DOHH2 (cell line): ENCODE data around the gene USP6NL.

ENCODE experiments used
- H3F3A ChIP-seq: fragments of 200-600 bp; sonication (generic), shearing (Covaris generic); 2 replicates; pipeline ENCODE4 v1.6.0; 2016; ENCODE audit warnings: antibody characterized with exemption, mild to moderate bottlenecking; ENCODE audit not compliant: control insufficient read depth, insufficient read depth
- H3K27ac ChIP-seq: fragments of 200-600 bp; sonication (generic); 2 replicates; pipeline ENCODE4 v1.5.1; 2014; ENCODE audit warnings: low read depth, mild to moderate bottlenecking, low read length, moderate library complexity
- H3K27me3 ChIP-seq: fragments of 200-600 bp; sonication (generic); 2 replicates; pipeline ENCODE4 v1.6.1; 2014; ENCODE audit warnings: mild to moderate bottlenecking, low read length, mixed read lengths; ENCODE audit not compliant: control insufficient read depth
- H3K36me3 ChIP-seq: fragments of 200-600 bp; sonication (generic); 2 replicates; pipeline ENCODE4 v1.6.1; 2014; ENCODE audit warnings: mild to moderate bottlenecking, low read length, moderate library complexity, mixed read lengths; ENCODE audit not compliant: control insufficient read depth
- H3K4me1 ChIP-seq: fragments of 200-600 bp; sonication (generic); 2 replicates; pipeline ENCODE4 v1.6.1; 2014; ENCODE audit warnings: mild to moderate bottlenecking, low read length, mixed read lengths; ENCODE audit not compliant: control insufficient read depth
- H3K4me2 ChIP-seq: fragments of 200-600 bp; sonication (generic); 2 replicates; pipeline ENCODE4 v1.6.0; 2014; ENCODE audit warnings: mild to moderate bottlenecking, low read length, moderate library complexity
- H3K4me3 ChIP-seq: fragments of 200-600 bp; sonication (generic); 2 replicates; pipeline ENCODE4 v1.5.1; 2014; ENCODE audit warnings: mild to moderate bottlenecking, low read length, mixed read lengths
- H3K79me2 ChIP-seq: fragments of 200-600 bp; sonication (generic); 2 replicates; pipeline ENCODE4 v1.6.1; 2014; ENCODE audit warnings: mild to moderate bottlenecking, low read length, mixed read lengths; ENCODE audit not compliant: control insufficient read depth
- H3K9me2 ChIP-seq: fragments of 200-600 bp; sonication (generic); replicated peaks from 2 replicates; pipeline ENCODE4 v1.6.1; 2014; ENCODE audit warnings: mild to moderate bottlenecking, low read length, mixed read lengths; ENCODE audit not compliant: control insufficient read depth
- H3K9me3 ChIP-seq: fragments of 200-600 bp; sonication (generic); 2 replicates; pipeline ENCODE4 v1.6.1; 2014; ENCODE audit warnings: antibody characterized with exemption, low read length, mixed read lengths; ENCODE audit not compliant: control insufficient read depth, insufficient read depth
- H4K20me1 ChIP-seq: fragments of 200-600 bp; sonication (generic); 2 replicates; pipeline ENCODE4 v1.6.0; 2014; ENCODE audit warnings: low read depth, mild to moderate bottlenecking, antibody characterized with exemption, low read length, moderate library complexity; ENCODE audit not compliant: control insufficient read depth, insufficient read depth
- CTCF ChIP-seq: fragments of 200-600 bp; sonication (generic); IDR thresholded peaks from one replicate; pipeline ENCODE4 v1.5.1; 2014; ENCODE audit warnings: antibody characterized with exemption, mild to moderate bottlenecking, low read depth, low read length; ENCODE audit not compliant: poor library complexity, severe bottlenecking
- EZH2phosphoT487 ChIP-seq: fragments of 200-600 bp; sonication (generic); IDR thresholded peaks from 2 replicates; pipeline ENCODE4 v1.6.1; 2017; ENCODE audit warnings: borderline replicate concordance, mild to moderate bottlenecking, antibody characterized with exemption, low read length, moderate library complexity, mixed read lengths

Gene USP6NL

DNA sequence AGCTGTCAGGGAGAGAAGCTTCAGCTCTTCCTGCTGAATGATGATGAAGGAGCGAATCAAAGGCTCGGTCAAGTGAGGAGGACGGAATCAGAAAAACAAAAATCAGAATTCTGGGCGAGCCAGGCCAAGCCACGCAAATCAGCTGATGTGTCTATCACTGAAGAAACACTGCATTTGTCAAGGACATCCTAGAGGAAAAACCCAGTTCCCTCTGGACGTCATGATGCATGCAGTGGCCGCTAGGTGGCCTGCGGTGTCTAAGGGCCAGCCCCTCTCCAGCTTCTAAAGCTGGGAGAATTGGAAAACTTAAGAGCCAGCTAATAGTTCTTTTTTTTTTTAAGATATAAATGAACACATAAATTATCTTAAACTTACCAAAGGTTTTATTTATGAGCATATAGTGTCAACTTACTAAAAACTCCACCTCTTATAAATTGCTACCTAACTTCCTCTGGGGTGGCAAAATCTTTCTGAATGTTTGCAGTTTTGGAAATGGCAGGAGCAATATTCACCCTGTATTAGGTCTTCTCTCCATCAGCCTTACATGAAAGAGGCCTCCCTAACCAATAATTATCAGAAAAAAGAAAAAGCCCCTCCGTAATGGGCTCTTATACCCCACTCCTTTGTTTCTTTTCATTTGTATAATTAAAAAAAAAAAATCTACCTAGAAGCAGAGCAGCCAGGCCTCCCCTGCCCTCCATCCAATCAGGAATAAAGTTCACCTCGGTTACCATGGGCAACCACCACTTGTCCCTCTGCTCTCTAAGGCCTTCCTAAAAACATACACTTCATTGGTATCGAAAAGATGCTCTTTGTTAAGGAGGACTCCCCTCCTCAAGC, 186.8 kb downstream of the USP6NL start:
- Histone ChIP-seq H3K4me2 (no peak overlapping the region), H3K36me3 (no peaks in the 10 kb centered on the region), H4K20me1 (no peaks in the 10 kb centered on the region), H3F3A (no peaks in the 10 kb centered on the region), H3K4me1 (no peaks in the 10 kb centered on the region), H3K4me3 (no peak overlapping the region), H3K79me2 (no peaks in the 10 kb centered on the region), H3K27me3 (no peaks in the 10 kb centered on the region), H3K9me2 (no peaks in the 10 kb centered on the region), H3K9me3 (no peaks in the 10 kb centered on the region), H3K27ac (no peak overlapping the region)
- peak; percentile 88 for TF ChIP-seq CTCF
- no peak for TF ChIP-seq EZH2phosphoT487

GRCh38 chr10:11416974-11417373, 194.5 kb downstream of the USP6NL start:
- H4K20me1 ChIP-seq: no peaks in the 10 kb centered on the region
- H3K9me2 ChIP-seq: no peaks in the 10 kb centered on the region
- H3K36me3 ChIP-seq: no peaks in the 10 kb centered on the region
- H3K27me3 ChIP-seq: peaks cover 12% of the 10 kb centered on the region
- H3K9me3 ChIP-seq: no peaks in the 10 kb centered on the region
- H3K27ac ChIP-seq: no peak overlapping the region
- H3K79me2 ChIP-seq: no peaks in the 10 kb centered on the region
- H3K4me1 ChIP-seq: no peaks in the 10 kb centered on the region
- H3K4me3 ChIP-seq: no peak overlapping the region
- H3F3A ChIP-seq: no peaks in the 10 kb centered on the region
- TF ChIP-seq EZH2phosphoT487 (no peak), CTCF (no peak)
- no peak overlapping the region for H3K4me2 ChIP-seq

DNA sequence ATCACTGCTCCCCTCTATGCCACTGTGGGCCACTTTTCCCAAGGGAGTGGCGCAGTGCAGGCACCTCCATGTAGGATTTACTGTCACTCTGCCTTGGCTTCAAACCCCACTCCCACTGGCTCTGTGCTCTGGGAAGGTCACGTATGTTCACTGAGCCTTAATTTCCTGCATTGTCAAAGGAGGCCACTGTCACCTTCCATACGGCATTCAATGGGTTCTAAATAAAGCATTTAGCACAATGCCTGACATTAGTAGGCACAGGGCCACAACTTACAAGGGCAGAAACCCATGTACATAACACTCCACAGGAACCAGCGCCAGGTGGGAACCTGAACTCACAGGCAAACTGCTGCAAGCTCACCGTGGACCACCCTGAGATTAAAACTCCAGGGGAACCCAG, 196.4 kb downstream of the USP6NL start:
- no peaks in the 10 kb centered on the region for H3K4me1 ChIP-seq
- no peaks in the 10 kb centered on the region for H3K9me3 ChIP-seq
- H3K36me3 ChIP-seq: no peaks in the 10 kb centered on the region
- no peak overlapping the region for H3K4me2 ChIP-seq
- no peaks in the 10 kb centered on the region for H3F3A ChIP-seq
- H3K27me3 ChIP-seq: peaks cover 12% of the 10 kb centered on the region
- no peak overlapping the region for H3K4me3 ChIP-seq
- TF ChIP-seq EZH2phosphoT487: no peak
- no peaks in the 10 kb centered on the region for H3K9me2 ChIP-seq
- no peak overlapping the region for H3K27ac ChIP-seq
- H4K20me1 ChIP-seq: no peaks in the 10 kb centered on the region
- H3K79me2 ChIP-seq: no peaks in the 10 kb centered on the region

DNA sequence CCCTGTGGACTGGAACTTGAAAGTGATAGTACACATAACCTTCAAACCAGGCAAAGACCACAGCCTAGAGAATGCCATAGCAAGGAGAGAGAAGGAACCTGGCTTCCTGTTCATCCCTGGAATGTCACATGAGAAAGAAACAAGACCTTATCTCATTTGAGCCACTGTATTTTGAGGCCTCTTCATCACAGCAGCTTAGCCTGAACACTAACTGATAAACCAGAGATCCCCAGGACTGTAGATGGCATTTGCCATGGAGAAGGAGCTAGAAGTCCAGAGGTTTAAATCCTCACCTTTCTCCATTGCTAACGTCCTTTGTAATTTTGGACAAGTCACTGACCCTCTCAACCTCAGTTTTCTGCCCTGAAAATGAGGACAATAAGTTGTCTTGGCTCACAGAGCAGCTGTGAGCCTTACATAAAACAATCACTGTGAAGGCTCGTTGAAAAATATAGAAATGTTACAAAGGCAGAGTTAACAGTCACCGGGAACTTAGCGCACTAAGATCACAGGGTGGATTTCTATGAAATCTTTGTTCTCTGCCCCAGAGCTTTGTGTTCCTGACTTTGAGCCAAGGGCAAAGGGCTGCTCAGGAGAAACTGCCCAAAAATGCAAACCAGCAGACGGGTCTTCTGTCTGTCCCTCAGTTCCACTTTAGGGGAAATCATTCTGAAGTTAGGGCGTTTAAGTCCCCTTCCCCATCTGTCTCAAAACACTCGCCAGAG, 197.0 kb downstream of the USP6NL start:
- H3K79me2 ChIP-seq: no peaks in the 10 kb centered on the region
- no peaks in the 10 kb centered on the region for H3F3A ChIP-seq
- no peak overlapping the region for H3K4me3 ChIP-seq
- TF ChIP-seq EZH2phosphoT487: no peak
- no peak for TF ChIP-seq CTCF
- H3K36me3 ChIP-seq: no peaks in the 10 kb centered on the region
- no peaks in the 10 kb centered on the region for H3K4me1 ChIP-seq
- H3K9me2 ChIP-seq: no peaks in the 10 kb centered on the region
- H3K4me2 ChIP-seq: no peak overlapping the region
- peaks cover 12% of the 10 kb centered on the region for H3K27me3 ChIP-seq
- H4K20me1 ChIP-seq: no peaks in the 10 kb centered on the region
- H3K27ac ChIP-seq: no peak overlapping the region
- no peaks in the 10 kb centered on the region for H3K9me3 ChIP-seq
